Testis (tissue), 3 donors: ENCODE measurements around the gene DHDH. TPM values are rescaled to one million over a fixed set of nuclear protein-coding genes. Genes with fewer than 3 reads are reported as not detected.

ENCODE experiments used
- DNase-seq: peaks from one replicate; pipeline ENCODE4 v3.0.0-alpha.2; 2019
- H3K27ac ChIP-seq, 2 donors: fragments of 200-600 bp; sonication (generic); one replicate each; pipeline ENCODE4 v1.5.1; 2019
- H3K27me3 ChIP-seq: fragments of 200-600 bp; sonication (generic); one replicate; pipeline ENCODE4 v1.5.1; 2019
- H3K36me3 ChIP-seq: fragments of 200-600 bp; sonication (generic); one replicate; pipeline ENCODE4 v1.5.1; 2017; ENCODE audit warnings: low read depth; ENCODE audit errors: missing control alignments
- H3K4me1 ChIP-seq: fragments of 200-600 bp; sonication (generic); one replicate; pipeline ENCODE4 v1.5.1; 2019
- H3K4me3 ChIP-seq, 2 donors: fragments of 200-600 bp; sonication (generic); one replicate each; pipeline ENCODE4 v1.5.1; 2017 to 2019
- H3K9me3 ChIP-seq: fragments of 200-600 bp; sonication (generic); one replicate; pipeline ENCODE4 v1.5.1; 2017
- POLR2A ChIP-seq: fragments of 450-650 bp; IDR thresholded peaks from one replicate; pipeline ENCODE4 v1.6.1; 2017; ENCODE audit warnings: antibody characterized with exemption, mild to moderate bottlenecking, moderate library complexity
- WGBS, 2 donors: methylation state at CpG; one replicate each; pipeline ENCODE4 v1.1.5; 2018; 5-methylcytosine and 5-hydroxymethylcytosine counted together
- intact Hi-C: fragments of 100-400 bp; cut with DNase I; formaldehyde crosslinking; loops from one replicate; pipeline ENCODE4 v1.15.1; 2023; ENCODE audit warnings: low total_unique reads
- polyA plus RNA-seq: library from polyadenylated mRNA; stranded (reverse); fragments of 350-450 nt; fragmentation: Illumina TruSeq; extraction: RNeasy Lipid Tissue Mini Kit (QIAGEN cat#74804); gene quantifications from one replicate; pipeline ENCODE4 v1.2.3, GENCODE V29; 2014; ENCODE audit warnings: low read depth, low replicate concordance; ENCODE audit not compliant: insufficient read depth
- total RNA-seq, 2 donors: library from RNA; depleted of rRNA; stranded (reverse); fragments of >200 nt; gene quantifications; one replicate each; pipeline ENCODE4 v1.2.3, GENCODE V29; 2016
- TF ChIP-seq, protein P1 (sequence below), 3 experiments: fragments of 450-650 bp in 2 of 3; fragments of 200-600 bp in 1 of 3; sonication (generic) in 1 of 3; IDR thresholded peaks; one replicate each; pipeline ENCODE4 v1.5.1; 2016 to 2019; ENCODE audit warnings: antibody characterized with exemption in 3 of 3, mild to moderate bottlenecking in 2 of 3, moderate library complexity in 1 of 3

DHDH gene
- total and polyA plus RNA-seq, 3 donors from 2014 or later, result 2.3 to 3.1 (median 2.4) TPM

DNA sequence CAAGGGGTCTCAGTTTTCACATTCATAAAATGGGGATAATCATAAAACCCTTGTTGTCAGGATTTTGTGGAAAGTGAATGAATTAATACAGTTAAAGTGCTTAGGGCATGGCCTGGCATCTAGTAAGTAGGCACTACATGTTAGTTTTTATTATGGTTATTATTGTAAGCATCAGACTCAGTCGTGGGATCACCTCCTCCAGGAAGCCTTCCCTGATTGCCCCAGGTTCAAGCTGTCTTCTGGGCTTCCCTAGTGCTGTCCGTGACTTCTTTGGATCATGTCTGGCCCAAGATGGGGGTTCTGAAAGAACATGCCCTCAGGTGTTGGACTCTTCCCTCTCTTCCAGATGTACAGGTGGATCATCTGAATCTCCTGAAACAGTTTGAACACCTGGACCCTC is 22.7 kb upstream of the DHDH start:
- no peaks in the 10 kb centered on the region for H3K4me1 ChIP-seq
- TF ChIP-seq, protein P1, sequence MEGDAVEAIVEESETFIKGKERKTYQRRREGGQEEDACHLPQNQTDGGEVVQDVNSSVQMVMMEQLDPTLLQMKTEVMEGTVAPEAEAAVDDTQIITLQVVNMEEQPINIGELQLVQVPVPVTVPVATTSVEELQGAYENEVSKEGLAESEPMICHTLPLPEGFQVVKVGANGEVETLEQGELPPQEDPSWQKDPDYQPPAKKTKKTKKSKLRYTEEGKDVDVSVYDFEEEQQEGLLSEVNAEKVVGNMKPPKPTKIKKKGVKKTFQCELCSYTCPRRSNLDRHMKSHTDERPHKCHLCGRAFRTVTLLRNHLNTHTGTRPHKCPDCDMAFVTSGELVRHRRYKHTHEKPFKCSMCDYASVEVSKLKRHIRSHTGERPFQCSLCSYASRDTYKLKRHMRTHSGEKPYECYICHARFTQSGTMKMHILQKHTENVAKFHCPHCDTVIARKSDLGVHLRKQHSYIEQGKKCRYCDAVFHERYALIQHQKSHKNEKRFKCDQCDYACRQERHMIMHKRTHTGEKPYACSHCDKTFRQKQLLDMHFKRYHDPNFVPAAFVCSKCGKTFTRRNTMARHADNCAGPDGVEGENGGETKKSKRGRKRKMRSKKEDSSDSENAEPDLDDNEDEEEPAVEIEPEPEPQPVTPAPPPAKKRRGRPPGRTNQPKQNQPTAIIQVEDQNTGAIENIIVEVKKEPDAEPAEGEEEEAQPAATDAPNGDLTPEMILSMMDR (IDR thresholded peaks at IDR 0.05), result no peak
- no peak overlapping the region for H3K27ac ChIP-seq
- H3K4me3 ChIP-seq, result no peak overlapping the region
- 83 to 92% methylated on average over 2 of the region's 2 CpGs for WGBS, 2 donors
- H3K27me3 ChIP-seq, result no peaks in the 10 kb centered on the region
- intact Hi-C loops, result no loop called here
- DNase-seq, result no peak
- no peaks in the 10 kb centered on the region for H3K9me3 ChIP-seq
- no peaks in the 10 kb centered on the region for H3K36me3 ChIP-seq

DNA sequence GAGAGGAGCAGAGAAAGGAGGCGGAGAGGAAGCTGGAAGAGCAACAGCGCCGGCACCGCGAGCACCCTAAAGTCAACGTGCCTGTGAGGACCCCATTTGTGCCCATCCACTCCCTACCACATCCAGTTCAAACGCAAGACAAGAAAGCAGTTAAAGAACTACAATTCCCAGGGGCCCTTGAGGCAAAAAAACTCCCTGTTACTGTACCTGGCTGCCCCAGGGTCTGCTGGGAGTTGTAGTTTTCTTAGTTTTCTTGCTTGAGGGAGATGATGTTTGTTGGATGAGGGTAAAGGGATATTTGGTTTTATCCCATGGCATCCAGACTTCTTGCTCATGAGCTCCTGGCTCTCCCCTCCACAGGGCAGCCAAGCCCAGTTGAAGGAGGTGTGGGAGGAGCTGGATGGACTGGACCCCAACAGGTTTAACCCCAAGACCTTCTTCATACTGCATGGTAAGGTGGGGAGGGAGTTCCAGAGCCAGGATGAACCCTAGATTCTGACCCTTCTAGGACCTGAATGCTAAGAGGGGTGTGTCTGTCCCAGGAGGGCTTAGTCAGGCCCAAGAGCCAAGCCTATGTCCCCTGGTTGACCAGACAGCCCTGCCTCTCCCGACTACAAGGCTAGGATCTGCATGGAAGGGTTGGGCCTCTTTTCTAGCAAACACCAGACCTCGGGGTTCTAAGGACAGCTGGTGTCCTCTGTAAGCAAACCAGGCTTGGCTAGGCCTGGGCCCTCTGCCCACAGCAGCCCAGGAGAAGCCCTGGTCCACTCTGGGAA is 20.2 kb upstream of the DHDH start:
- no peaks in the 10 kb centered on the region for H3K27me3 ChIP-seq
- H3K4me1 ChIP-seq, result no peaks in the 10 kb centered on the region
- H3K36me3 ChIP-seq, result no peaks in the 10 kb centered on the region
- 88 to 93% methylated on average over 5 to 9 of the region's 9 CpGs for WGBS, 2 donors
- DNase-seq, result no peak
- intact Hi-C loops, result no loop called here
- H3K27ac ChIP-seq, result no peak overlapping the region
- no peak for TF ChIP-seq POLR2A
- TF ChIP-seq, protein P1 (IDR thresholded peaks at IDR 0.05), result no peak
- no peaks in the 10 kb centered on the region for H3K9me3 ChIP-seq
- H3K4me3 ChIP-seq, result no peak overlapping the region

GRCh38 chr19:48914181-48914580 is 19.3 kb upstream of the DHDH start:
- no peaks in the 10 kb centered on the region for H3K36me3 ChIP-seq
- H3K4me3 ChIP-seq, result no peak overlapping the region
- H3K9me3 ChIP-seq, result no peaks in the 10 kb centered on the region
- no peak overlapping the region for H3K27ac ChIP-seq
- no peaks in the 10 kb centered on the region for H3K4me1 ChIP-seq
- WGBS, 2 donors, result 94 to 97% methylated on average over 8 of the region's 8 CpGs
- intact Hi-C loops, result no loop called here
- no peaks in the 10 kb centered on the region for H3K27me3 ChIP-seq
- TF ChIP-seq, protein P1 (IDR thresholded peaks at IDR 0.05), result no peak
- no peak for TF ChIP-seq POLR2A
- DNase-seq, result no peak

- intact Hi-C loops, result no loop called here
- H3K4me3 ChIP-seq, result no peak overlapping the region
- no peaks in the 10 kb centered on the region for H3K36me3 ChIP-seq
- DNase-seq, result no peak
- TF ChIP-seq, protein P1 (IDR thresholded peaks at IDR 0.05), result no peak
- no peaks in the 10 kb centered on the region for H3K27me3 ChIP-seq
- WGBS, 2 donors, result 80 to 91% methylated on average over 8 of the region's 8 CpGs
- no peaks in the 10 kb centered on the region for H3K9me3 ChIP-seq
- H3K27ac ChIP-seq, result no peak overlapping the region
- H3K4me1 ChIP-seq, result no peaks in the 10 kb centered on the region
Measured at GRCh38 chr19:48915757-48916156, 17.7 kb upstream of the DHDH start.

DNA sequence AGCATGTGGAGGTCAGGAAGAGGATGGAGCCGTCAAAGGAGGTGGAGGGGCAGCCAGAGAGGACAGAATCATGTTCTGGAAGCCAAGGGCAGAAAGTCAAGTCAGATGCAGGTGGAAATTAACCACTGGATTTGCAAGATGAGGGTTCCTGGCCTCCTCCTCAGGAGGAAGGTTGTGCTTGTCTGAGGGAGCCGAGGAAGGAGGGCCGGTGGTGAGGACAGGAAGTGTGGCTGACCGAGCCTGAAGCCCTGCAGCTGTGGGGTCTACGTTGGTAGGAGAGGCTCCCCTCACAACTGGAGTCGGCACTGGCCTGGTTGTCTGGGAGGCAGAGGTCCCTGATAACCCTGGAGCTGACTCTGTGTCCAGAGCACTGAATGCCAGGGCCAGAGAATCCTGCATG is 15.4 kb upstream of the DHDH start:
- intact Hi-C loops, result no loop called here
- H3K4me3 ChIP-seq, result peak overlapping the region in 1 of 2 donors; percentile 4
- H3K4me1 ChIP-seq, result no peaks in the 10 kb centered on the region
- TF ChIP-seq, protein P1 (IDR thresholded peaks at IDR 0.05), result no peak
- no peak for TF ChIP-seq POLR2A
- no peak for DNase-seq
- 40 to 72% methylated on average over 4 to 6 of the region's 6 CpGs for WGBS, 2 donors
- H3K27ac ChIP-seq, result no peak overlapping the region
- no peaks in the 10 kb centered on the region for H3K9me3 ChIP-seq
- H3K27me3 ChIP-seq, result no peaks in the 10 kb centered on the region
- H3K36me3 ChIP-seq, result no peaks in the 10 kb centered on the region
